SHP77 treated with DMSO at 0.1 percent for 48 hours (cell line): ENCODE results near the gene IL3RA.
"Not testable (repeated sequence)": the region's sequence is repeated elsewhere in the genome, so short reads cannot be mapped to it uniquely, and the experiment has no call there.

Source experiments
- DNase-seq: peaks from one replicate; lab custom pipeline; 2025; lab: John Stamatoyannopoulos, UW

IL3RA gene

GRCh38 chrX:1332433-1332832, 4.2 kb upstream of the IL3RA start:
- DNase-seq: not testable (repeated sequence)

- no peak for DNase-seq
These were observed 1.7 kb upstream of the IL3RA start for GRCh38 chrX:1334854-1335253.

DNA sequence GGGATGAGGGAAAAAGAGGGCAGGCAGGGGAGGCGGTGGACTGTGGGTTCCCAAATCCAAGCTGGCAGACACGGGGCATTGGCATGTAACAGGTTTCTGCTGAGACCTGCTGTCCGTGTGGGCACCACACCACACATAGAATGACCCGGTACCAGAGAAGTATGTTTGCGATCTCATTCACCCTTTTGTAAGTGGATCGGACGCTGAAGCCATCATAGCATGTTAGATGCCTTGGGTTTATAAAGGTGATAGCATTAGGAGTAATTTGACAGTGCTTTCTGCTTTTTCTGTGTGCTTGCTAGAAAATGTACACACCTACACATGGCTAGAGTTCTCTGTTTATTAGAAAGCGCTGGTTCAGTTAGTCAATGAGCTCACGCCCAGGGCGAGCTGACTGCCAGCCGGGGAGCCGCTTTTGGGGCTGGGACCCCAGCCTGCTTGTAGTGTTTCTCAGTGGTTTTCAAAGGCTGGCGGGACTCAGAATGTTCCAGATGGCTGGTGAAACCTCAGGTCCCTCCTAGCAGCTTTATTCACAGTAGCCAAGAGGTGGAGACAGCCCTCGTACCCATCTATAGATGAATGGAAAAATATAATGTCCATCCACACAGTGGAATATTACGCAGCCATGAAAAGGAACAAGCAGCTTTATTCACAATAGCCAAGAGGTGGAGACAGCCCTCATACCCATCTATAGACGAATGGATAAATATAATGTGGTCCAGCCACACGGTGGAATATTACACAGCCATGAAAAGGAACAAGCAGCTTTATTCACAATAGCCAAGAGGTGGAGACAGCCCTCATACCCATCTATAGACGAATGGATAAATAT, 579 bp downstream of the IL3RA start:
- DNase-seq: no peak

DNA sequence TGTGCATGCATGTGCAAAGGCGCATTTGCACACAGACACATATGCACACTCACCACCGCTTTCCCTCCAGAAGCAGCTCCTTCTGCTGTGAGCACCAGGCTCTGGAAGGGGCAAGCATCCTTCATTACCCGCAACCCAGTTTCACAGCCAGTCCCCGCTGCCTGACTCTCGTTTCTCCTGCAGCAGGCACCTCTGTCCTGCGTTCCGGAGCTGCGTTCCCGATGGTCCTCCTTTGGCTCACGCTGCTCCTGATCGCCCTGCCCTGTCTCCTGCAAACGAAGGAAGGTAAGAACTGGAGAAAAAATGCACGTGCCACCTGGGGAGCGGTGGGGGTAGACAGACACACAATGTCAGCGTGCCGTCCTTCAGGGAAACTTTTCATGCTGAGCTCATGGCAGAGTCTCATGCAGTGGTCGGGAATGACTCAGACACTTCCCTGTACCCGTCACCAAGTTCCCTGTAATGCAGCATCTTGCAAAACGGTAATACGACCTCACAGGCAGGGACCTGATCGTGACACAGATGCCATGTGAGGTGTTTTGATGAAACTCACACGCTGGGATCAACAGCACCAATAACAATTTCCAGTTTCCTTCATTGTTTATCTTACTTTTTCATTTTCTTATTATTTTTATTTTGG, 5.1 kb downstream of the IL3RA start:
- DNase-seq: no peak

DNA sequence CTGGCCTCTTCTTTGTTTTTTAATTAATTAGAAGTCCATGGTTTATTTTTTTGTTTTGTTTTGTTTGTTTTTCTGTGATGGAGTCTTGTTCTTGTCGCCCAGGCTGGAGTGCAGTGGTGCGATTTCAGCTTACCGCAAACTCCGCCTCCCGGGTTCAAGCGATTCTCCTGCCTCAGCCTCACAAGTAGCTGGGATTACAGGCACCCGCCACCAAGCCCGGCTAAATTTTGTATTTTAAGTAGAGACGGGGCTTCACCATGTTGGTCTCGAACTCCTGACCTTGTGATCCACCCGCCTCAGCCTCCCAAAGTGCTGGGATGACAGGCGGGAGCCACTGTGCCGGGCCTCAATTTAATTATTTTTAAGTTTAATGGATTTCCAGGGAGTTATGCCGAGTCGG, 13.0 kb downstream of the IL3RA start:
- not testable (repeated sequence) for DNase-seq

DNA sequence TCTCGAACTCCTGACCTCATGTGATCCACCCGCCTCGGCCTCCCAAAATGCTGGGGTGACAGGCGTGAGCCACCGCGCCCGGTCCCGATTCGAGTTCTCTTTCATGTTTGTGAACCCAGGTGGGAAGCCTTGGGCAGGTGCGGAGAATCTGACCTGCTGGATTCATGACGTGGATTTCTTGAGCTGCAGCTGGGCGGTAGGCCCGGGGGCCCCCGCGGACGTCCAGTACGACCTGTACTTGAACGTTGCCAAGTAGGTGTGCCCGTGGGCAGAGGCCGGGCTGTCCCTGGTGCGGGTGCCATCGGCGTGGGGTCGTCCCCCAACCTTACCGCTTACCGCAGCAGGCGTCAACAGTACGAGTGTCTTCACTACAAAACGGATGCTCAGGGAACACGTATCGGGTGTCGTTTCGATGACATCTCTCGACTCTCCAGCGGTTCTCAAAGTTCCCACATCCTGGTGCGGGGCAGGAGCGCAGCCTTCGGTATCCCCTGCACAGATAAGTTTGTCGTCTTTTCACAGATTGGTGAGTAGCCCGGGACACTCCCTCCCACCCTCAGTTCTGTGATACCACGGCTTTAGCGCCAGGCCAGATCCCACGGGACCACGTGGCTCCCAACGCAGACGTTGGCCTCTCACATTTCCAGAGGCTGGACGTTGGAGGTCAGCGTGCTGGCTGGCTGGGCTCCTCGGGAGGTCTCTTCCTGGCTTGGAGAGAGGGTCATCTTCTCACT, 15.6 kb downstream of the IL3RA start:
- DNase-seq: no peak

- no peak for DNase-seq
These were observed 17.7 kb downstream of the IL3RA start for GRCh38 chrX:1354036-1355019.

DNA sequence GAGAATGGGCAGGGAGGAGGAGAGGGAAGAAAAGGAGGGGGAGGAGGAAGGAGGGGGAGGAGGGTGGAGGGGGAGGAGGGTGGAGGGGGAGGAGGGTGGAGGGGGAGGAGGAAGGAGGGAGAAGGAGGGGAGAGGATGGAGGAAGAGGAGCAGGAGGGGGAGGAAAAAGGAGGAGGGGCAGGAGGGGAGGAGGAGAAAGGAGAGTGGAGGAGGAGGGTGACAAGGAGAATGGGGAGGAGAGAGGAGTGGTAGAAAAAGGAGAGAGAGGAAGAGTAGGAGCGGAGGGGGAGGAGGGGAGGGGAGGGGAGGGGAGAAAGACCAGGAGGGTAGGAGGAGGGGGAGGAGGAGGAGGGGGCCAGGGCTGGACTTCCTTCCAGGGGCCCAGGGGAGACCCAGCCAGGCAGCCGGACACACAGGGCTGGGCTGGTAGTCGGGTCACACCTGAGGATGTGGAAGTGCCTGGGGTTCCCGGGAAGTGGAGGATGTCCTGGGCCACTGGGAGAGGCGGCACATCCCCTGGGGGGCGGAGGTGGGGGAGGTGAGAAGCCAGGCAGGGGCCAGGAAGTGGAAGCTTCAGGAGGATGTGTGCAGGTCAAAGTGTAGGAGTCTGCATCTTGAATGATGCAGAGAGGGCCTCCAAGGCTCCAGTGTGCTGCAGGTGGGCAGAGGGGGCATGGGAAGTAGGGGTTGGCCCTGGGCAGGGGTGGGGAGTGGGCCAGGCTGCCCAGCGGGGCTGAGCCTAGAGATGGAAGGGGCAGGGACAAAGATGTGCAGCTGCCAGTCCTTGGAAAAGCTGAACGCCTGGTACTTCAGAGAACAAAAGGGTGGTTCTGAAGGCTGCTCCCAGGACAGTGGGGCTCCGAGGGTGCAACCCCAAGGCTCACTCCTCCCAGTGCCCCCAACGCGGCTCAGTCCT, 18.8 kb downstream of the IL3RA start:
- DNase-seq: no peak

- DNase-seq: no peak
These were observed 21.4 kb downstream of the IL3RA start for GRCh38 chrX:1357993-1358392.

- DNase-seq: no peak
These were observed 22.4 kb downstream of the IL3RA start for GRCh38 chrX:1358793-1359476.

- no peak for DNase-seq
These were observed 22.9 kb downstream of the IL3RA start for GRCh38 chrX:1359477-1359873.

GRCh38 chrX:1360171-1360570, 23.6 kb downstream of the IL3RA start:
- DNase-seq: no peak

- no peak for DNase-seq
These were observed 24.7 kb downstream of the IL3RA start for GRCh38 chrX:1361275-1361674.

- DNase-seq: no peak
These were observed 25.3 kb downstream of the IL3RA start for GRCh38 chrX:1361910-1362309.

GRCh38 chrX:1366363-1366762, 29.8 kb downstream of the IL3RA start:
- DNase-seq: not testable (repeated sequence)

- no peak for DNase-seq
These were observed 31.8 kb downstream of the IL3RA start for GRCh38 chrX:1368385-1368698.

DNA sequence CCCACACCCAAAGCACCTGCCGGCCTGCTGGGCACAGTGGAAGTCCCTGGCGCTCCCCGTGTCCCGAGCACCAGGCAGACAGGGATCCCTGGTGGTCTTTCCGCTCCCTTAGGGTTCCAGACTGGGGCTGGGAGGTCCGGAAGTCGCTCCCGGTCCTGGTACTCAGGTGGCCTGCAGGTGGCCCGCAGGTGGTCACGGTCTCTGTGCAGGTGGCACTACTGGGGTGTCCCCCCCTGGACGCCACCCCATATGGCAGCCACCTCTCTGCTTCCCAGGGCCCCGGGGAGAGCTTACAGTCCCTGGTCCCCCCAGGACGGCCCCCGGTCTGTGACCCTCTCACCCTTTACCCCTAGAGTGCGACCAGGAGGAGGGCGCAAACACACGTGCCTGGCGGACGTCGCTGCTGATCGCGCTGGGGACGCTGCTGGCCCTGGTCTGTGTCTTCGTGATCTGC, 41.7 kb downstream of the IL3RA start:
- no peak for DNase-seq

DNA sequence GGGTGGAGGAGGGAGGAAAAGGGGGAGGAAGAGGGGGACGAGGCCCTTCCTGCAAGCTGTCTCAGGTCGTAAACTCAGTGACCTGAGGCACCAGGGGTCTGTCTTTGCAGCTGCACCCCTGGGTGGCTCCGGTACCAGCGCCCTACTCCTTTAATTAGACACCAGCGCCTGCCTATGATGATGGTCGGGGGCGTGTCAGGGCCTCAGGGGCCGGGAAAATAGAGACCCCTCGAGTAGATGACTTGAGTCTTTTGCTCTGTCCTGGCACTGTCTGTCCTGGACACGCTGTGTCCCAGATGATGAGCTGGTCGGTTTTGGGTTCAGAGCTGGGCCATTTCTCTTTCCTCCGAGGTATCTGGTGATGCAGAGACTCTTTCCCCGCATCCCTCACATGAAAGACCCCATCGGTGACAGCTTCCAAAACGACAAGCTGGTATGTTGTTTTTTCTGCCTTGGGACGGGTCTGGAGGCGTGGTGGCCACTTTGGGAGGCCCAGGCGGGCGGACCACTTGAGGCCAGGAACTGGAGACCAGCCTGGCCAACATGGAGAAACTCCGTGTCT, 44.2 kb downstream of the IL3RA start:
- no peak for DNase-seq

DNA sequence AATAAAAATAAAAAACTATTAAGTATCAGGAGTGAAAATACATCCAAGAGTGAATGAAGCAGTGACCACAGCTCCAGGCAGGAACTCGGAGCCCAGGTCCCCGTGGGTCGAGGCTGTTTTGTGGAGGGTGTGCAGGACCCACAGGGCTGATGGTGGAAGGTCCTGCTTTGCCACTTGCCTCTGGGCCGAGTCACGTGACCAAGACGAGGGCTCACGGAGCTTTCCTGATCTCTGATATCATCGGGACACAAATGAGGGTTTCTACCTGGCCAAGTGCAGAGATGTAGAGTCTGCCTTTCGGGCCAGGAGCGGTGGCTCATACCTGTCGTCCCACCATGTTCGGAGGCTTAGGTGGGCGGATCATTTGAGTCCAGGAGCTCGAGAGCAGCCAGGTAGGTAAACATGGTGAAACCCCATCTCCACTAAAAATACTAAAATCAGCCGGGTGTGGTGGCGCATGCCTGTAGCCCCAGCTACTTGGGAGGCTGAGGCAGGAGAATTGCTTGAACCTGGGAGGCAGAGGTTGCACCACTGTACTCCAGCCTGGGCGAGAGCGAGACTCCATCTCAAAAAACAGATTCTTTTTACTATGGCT, 48.2 kb downstream of the IL3RA start:
- DNase-seq: no peak
